ENCODE results near the gene RCOR1. TPM values are rescaled to one million over a fixed set of nuclear protein-coding genes. Genes with fewer than 3 reads are reported as not detected.
A peak's percentile ranks its signal among the peaks of the same experiment; 100 is the strongest.

RCOR1 gene
- total and polyA plus RNA-seq, 2 of the 8 experiments (the other 6 are each of a cell fraction or from before 2014, with no cell fraction given) = 12.3 to 26.3 TPM

DNA sequence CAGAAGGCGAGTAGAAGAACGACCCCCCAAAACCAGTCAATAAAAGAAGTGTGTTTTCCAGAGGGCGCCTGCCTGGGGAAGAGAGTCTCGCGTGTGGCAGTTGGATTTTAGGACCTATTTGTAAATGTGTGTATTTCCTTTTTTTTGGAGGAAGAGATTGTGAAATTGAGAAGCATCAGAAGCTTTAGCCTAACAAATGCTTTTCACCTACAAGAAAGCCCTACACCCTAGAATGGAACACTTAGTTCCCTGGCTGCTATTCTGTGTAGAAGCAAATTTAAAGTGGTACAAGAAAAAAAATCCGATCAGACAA lies 1.3 kb downstream of the RCOR1 start:
- no peak overlapping the region for H3K14ac ChIP-seq (ENCODE audit: insufficient read length)
- no peaks in the 10 kb centered on the region; a peak in 1 of 8 replicates for H3K36me3 ChIP-seq (ENCODE audit: control insufficient read depth in 2 of 4, insufficient read depth in 4 of 4, low read length in 3 of 4)
- H3K9ac ChIP-seq (replicated peaks in 1 of 4; ENCODE audit: extremely low read depth in 1 of 4, low read depth in 3 of 4, low read length in 3 of 4) = peak overlapping the region in 2 of 4 experiments; percentile 63 to 74; a peak in 4 of 7 replicates
- H3K23me2 ChIP-seq (ENCODE audit: low read depth, low read length) = peaks cover 2% of the 10 kb centered on the region; the same call in 1 of the 2 replicates
- no peak overlapping the region for H2BK5ac ChIP-seq (ENCODE audit: low read depth, low read length)
- DNase-seq (ENCODE audit: low read depth in 1 of 2, low spot score in 2 of 2) (no peak), FAIRE-seq (no peak)
- H2BK12ac ChIP-seq (ENCODE audit: low read depth, low read length) = no peak overlapping the region
- H4K8ac ChIP-seq (ENCODE audit: extremely low read depth, insufficient read depth, low read length) = no peak overlapping the region
- TF ChIP-seq TEAD4 (IDR thresholded peaks at IDR 0.05; ENCODE audit: low read depth, low read length) (no peak), BCL11A (IDR thresholded peaks at IDR 0.05; ENCODE audit: low read depth in 2 of 2, low read length in 2 of 2) (no peak), POLR2AphosphoS5 (IDR thresholded peaks at IDR 0.05; ENCODE audit: low read depth, low read length) (no peak), TAF7 (optimal IDR thresholded peaks at IDR 0.05; ENCODE audit: borderline replicate concordance, low read depth, low read length) (no peak), MAFK (IDR thresholded peaks at IDR 0.05; ENCODE audit: low read depth, low read length) (no peak), KDM1A (IDR thresholded peaks at IDR 0.05; ENCODE audit: borderline replicate concordance, low read length) (no peak), RAD21 (IDR thresholded peaks at IDR 0.05 in 1 of 2, conservative IDR thresholded peaks at IDR 0.05 in 1 of 2; ENCODE audit: low read depth in 2 of 2, low read length in 2 of 2) (no peak; a peak in 1 of 4 replicates), TAF1 (IDR thresholded peaks at IDR 0.05; ENCODE audit: low read depth, low read length) (no peak)
- no peak overlapping the region for H2BK20ac ChIP-seq (ENCODE audit: low read length)
- no peak overlapping the region for H4K5ac ChIP-seq (ENCODE audit: insufficient read length, low read depth, low read length)
- H3K18ac ChIP-seq (ENCODE audit: extremely low read depth, low read length) = peak overlapping the region; percentile 60; the same call in 1 of the 2 replicates
- no peak overlapping the region for H3K4ac ChIP-seq (replicated peaks; ENCODE audit: insufficient read length, low read depth, low read length)
- peak overlapping the region; percentile 77 to 96 (median 80) for H3K4me3 ChIP-seq (ENCODE audit: extremely low read depth in 1 of 4, insufficient read depth in 2 of 4, low read depth in 3 of 4, low read length in 4 of 4)
- no peak overlapping the region for H3K27ac ChIP-seq (ENCODE audit: low read depth, low read length)
- H3K9me3 ChIP-seq (ENCODE audit: insufficient read depth in 2 of 2, low read depth in 1 of 2, low read length in 1 of 2) = no peaks in the 10 kb centered on the region
- no peak overlapping the region for H4K91ac ChIP-seq (replicated peaks; ENCODE audit: insufficient read length, low read length)
- ChIA-PET CTCF (ENCODE audit: partially characterized antibody) (interaction anchor here (0.6 to 5.3 kb wide), 44 partner anchors 8 to 243 kb away, joined by 3 to 51 read pairs (median 7); partner anchors contain the start of gene ANKRD9), POLR2A (ENCODE audit: partially characterized antibody) (interaction anchor here (0.9 to 1.9 kb wide), 5 partner anchors 10 to 69 kb away, joined by 3 to 5 read pairs (median 3); no protein-coding TSS in a partner anchor)
- H3K27me3 ChIP-seq (replicated peaks in 1 of 4; ENCODE audit: control insufficient read depth in 3 of 4, extremely low read depth in 1 of 4, insufficient read depth in 3 of 4, low read length in 3 of 4) = no peaks in the 10 kb centered on the region
- H2BK15ac ChIP-seq (ENCODE audit: low read length) = no peak overlapping the region
- no peak overlapping the region for H2AFZ ChIP-seq (ENCODE audit: low read length)
- peaks cover 5 to 50% of the 10 kb centered on the region in 2 experiments for H3K79me2 ChIP-seq (ENCODE audit: control insufficient read depth in 1 of 2, insufficient read depth in 2 of 2, low read length in 2 of 2)
- H4K20me1 ChIP-seq (replicated peaks in 1 of 2; ENCODE audit: control insufficient read depth in 1 of 2, insufficient read depth in 2 of 2, low read length in 2 of 2) = peaks cover 0 to 3% of the 10 kb centered on the region in 2 experiments
- no peak overlapping the region for H3K23ac ChIP-seq (ENCODE audit: insufficient read length)
- 4% methylated on average over 6 of the region's 6 CpGs; no CpG with 5 or more reads in 1 of the 2 experiments for WGBS, 2 experiments (ENCODE audit: extremely low coverage in 1 of 2, insufficient coverage in 1 of 2, insufficient read length in 1 of 2, insufficient replicate concordance in 2 of 2, low coverage in 1 of 2, low lambda C conversion rate in 2 of 2, missing lambda C conversion rate in 1 of 2)
- H3K79me1 ChIP-seq (ENCODE audit: low read depth, low read length) = no peaks in the 10 kb centered on the region; the same call in 1 of the 2 replicates
- peaks cover 3 to 21% (median 10%) of the 10 kb centered on the region in 4 experiments; a peak in 6 of 7 replicates for H3K4me1 ChIP-seq (replicated peaks in 1 of 4; ENCODE audit: control insufficient read depth in 3 of 4, insufficient read depth in 4 of 4, low read length in 3 of 4)
- H3K4me2 ChIP-seq (ENCODE audit: insufficient read depth in 1 of 2, low read depth in 2 of 2, low read length in 2 of 2) = peak overlapping the region; percentile 69 to 92
- no peak overlapping the region for H2AK5ac ChIP-seq (ENCODE audit: low read depth, low read length)
- no peak overlapping the region for H3K56ac ChIP-seq (replicated peaks; ENCODE audit: insufficient read length, low read depth, low read length)
- H2BK120ac ChIP-seq (replicated peaks; ENCODE audit: low read depth, low read length) = no peak overlapping the region
